Prostate gland (tissue), 2 donors: Measurements from ENCODE around the gene ZNRD2. TPM values are rescaled to one million over a fixed set of nuclear protein-coding genes. Genes with fewer than 3 reads are reported as not detected.

Experiments used
- DNase-seq: peaks from one replicate; pipeline ENCODE4 v3.0.0-alpha.2; 2019; ENCODE audit warnings: low spot score
- H3K27ac ChIP-seq, 2 donors: fragments of 200-600 bp; sonication (generic); 2 replicates each; pipeline ENCODE4 v1.5.1; 2017 to 2019
- H3K27me3 ChIP-seq: fragments of 200-600 bp; sonication (generic); replicated peaks from 2 replicates; pipeline ENCODE4 v1.5.1; 2019; ENCODE audit not compliant: insufficient read depth
- H3K36me3 ChIP-seq, 2 donors: fragments of 200-600 bp; sonication (generic); 1 replicate in 1 of 2; 2 replicates in 1 of 2; pipeline versions ENCODE4 v1.5.1 to v1.8.1; 2017 to 2019
- H3K4me1 ChIP-seq: fragments of 200-600 bp; sonication (generic); replicated peaks from 2 replicates; pipeline ENCODE4 v1.5.1; 2019
- H3K4me3 ChIP-seq, 2 donors: fragments of 200-600 bp; sonication (generic); 2 replicates each; pipeline ENCODE4 v1.5.1; 2017 to 2019
- H3K9me3 ChIP-seq: fragments of 200-600 bp; sonication (generic); 2 replicates; pipeline ENCODE4 v1.5.1; 2017
- CTCF ChIP-seq, 4 experiments: fragments of 200-600 bp in 2 of 4; fragments of 450-650 bp in 2 of 4; sonication (generic) in 2 of 4; IDR thresholded peaks; 1 replicate in 3 of 4; 2 replicates in 1 of 4; pipeline ENCODE4 v1.5.1; 2016 to 2019; ENCODE audit warnings: antibody characterized with exemption in 4 of 4, mild to moderate bottlenecking in 2 of 4, moderate library complexity in 2 of 4
- POLR2A ChIP-seq: fragments of 450-650 bp; IDR thresholded peaks from one replicate; pipeline ENCODE4 v1.6.1; 2016; ENCODE audit warnings: antibody characterized with exemption, mild to moderate bottlenecking
- POLR2AphosphoS5 ChIP-seq: sonication (generic); formaldehyde crosslinking; IDR thresholded peaks from one replicate; pipeline ENCODE4 v1.6.1; 2017; ENCODE audit warnings: antibody characterized with exemption
- WGBS: methylation state at CpG from one replicate; pipeline ENCODE4 v1.1.5; 2018; 5-methylcytosine and 5-hydroxymethylcytosine counted together
- intact Hi-C: fragments of 100-400 bp; cut with DNase I; formaldehyde crosslinking; loops from one replicate; pipeline ENCODE4 v1.14.2; 2022
- total RNA-seq, 2 donors: library from RNA; depleted of rRNA; stranded (reverse); fragments of >200 nt; gene quantifications; one replicate each; pipeline ENCODE4 v1.1.0, GENCODE V29; 2016

Gene ZNRD2
- total RNA-seq, 2 donors from 2014 or later = 72.8 to 98.1 TPM

GRCh38 chr11:65599955-65600246 lies 29.6 kb downstream of the ZNRD2 start:
- no peak for DNase-seq
- no peak for TF ChIP-seq CTCF (IDR thresholded peaks at IDR 0.05)
- TF ChIP-seq POLR2AphosphoS5 = no peak
- TF ChIP-seq POLR2A = no peak
- intact Hi-C loops = no loop called here
- Histone ChIP-seq H3K9me3 (no peaks in the 10 kb centered on the region), H3K36me3 (peaks cover 5 to 29% of the 10 kb centered on the region in 2 donors), H3K27me3 (no peaks in the 10 kb centered on the region), H3K27ac (no peak overlapping the region), H3K4me3 (no peak overlapping the region), H3K4me1 (no peaks in the 10 kb centered on the region)
- WGBS = 94% methylated on average over 6 of the region's 6 CpGs

GRCh38 chr11:65604258-65604657 lies 34.0 kb downstream of the ZNRD2 start:
- H3K4me1 ChIP-seq = no peaks in the 10 kb centered on the region
- intact Hi-C loops = no loop called here
- H3K27me3 ChIP-seq = no peaks in the 10 kb centered on the region
- H3K9me3 ChIP-seq = no peaks in the 10 kb centered on the region
- H3K36me3 ChIP-seq = peaks cover 10 to 26% of the 10 kb centered on the region in 2 donors
- no peak for DNase-seq
- no peak overlapping the region for H3K4me3 ChIP-seq
- no peak overlapping the region for H3K27ac ChIP-seq
- WGBS = 100% methylated on average over 1 of the region's 1 CpG
- TF ChIP-seq POLR2A = no peak
- TF ChIP-seq POLR2AphosphoS5 = no peak
- no peak for TF ChIP-seq CTCF (IDR thresholded peaks at IDR 0.05)

GRCh38 chr11:65606876-65607613 lies 36.8 kb downstream of the ZNRD2 start:
- TF ChIP-seq POLR2A (peak; percentile 34), POLR2AphosphoS5 (peak; percentile 73), CTCF (IDR thresholded peaks at IDR 0.05) (no peak)
- Histone ChIP-seq H3K9me3 (no peaks in the 10 kb centered on the region), H3K4me1 (peaks cover 16% of the 10 kb centered on the region), H3K36me3 (peaks cover 10 to 26% of the 10 kb centered on the region in 2 donors), H3K27me3 (no peaks in the 10 kb centered on the region), H3K27ac (peak overlapping the region; percentile 57 to 79), H3K4me3 (no peak overlapping the region)
- DNase-seq = peak; percentile 89
- intact Hi-C loops = no loop called here
- 39% methylated on average over 67 of the region's 67 CpGs for WGBS

- Histone ChIP-seq H3K9me3 (no peaks in the 10 kb centered on the region), H3K27ac (no peak overlapping the region), H3K4me1 (peaks cover 24% of the 10 kb centered on the region), H3K36me3 (peaks cover 10 to 26% of the 10 kb centered on the region in 2 donors), H3K27me3 (no peaks in the 10 kb centered on the region), H3K4me3 (no peak overlapping the region)
- WGBS = 76% methylated on average over 37 of the region's 37 CpGs
- TF ChIP-seq POLR2A (no peak), POLR2AphosphoS5 (no peak), CTCF (IDR thresholded peaks at IDR 0.05) (no peak)
- intact Hi-C loops = no loop called here
- no peak for DNase-seq
These were observed 37.5 kb downstream of the ZNRD2 start for GRCh38 chr11:65607614-65608426.

GRCh38 chr11:65609229-65609628 lies 39.0 kb downstream of the ZNRD2 start:
- TF ChIP-seq CTCF (IDR thresholded peaks at IDR 0.05) = no peak
- TF ChIP-seq POLR2A = no peak
- no peak for TF ChIP-seq POLR2AphosphoS5
- Histone ChIP-seq H3K27me3 (no peaks in the 10 kb centered on the region), H3K27ac (no peak overlapping the region), H3K9me3 (no peaks in the 10 kb centered on the region), H3K4me1 (peaks cover 28% of the 10 kb centered on the region), H3K36me3 (peaks cover 10 to 16% of the 10 kb centered on the region in 2 donors), H3K4me3 (no peak overlapping the region)
- WGBS = 46% methylated on average over 3 of the region's 3 CpGs
- no peak for DNase-seq
- intact Hi-C loops = no loop called here
